Measurements from ENCODE around the gene FUT6. TPM values are rescaled to one million over a fixed set of nuclear protein-coding genes. Genes with fewer than 3 reads are reported as not detected.
A peak's percentile ranks its signal among the peaks of the same experiment; 100 is the strongest.

Gene FUT6
- total and polyA plus RNA-seq, 11 donors = not detected

- intact Hi-C loops (cut with DNase I) = loop anchor here in 8 of 10 donors (2.0 to 10.0 kb wide), 8 partner anchors 20 to 218 kb away; partner anchors contain the start of gene RANBP3 (in 1 of the 8)
Measured at GRCh38 chr19:5806905-5807304, 32.6 kb downstream of the FUT6 start.

DNA sequence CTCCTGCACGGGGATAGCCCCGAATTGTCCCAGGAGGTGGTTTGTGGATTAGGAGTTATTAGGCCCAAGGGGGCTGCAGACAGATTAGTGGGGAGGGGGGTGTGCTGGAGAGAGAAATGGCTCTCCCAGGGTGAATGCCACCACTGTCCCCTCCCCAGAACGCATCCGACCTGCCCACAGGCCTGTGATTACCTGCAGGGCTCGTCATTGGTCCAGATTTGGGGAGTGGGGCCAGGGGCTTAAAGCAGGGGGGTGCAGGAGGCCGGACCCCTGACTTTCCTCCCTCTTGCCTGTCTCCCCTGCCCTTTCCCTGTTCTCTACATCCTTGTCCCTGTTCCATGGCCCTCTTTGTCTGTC is 33.4 kb downstream of the FUT6 start:
- WGBS, 4 donors = 17 to 26% (median 22%) methylated on average over 6 of the region's 6 CpGs
- Histone ChIP-seq H3K4me1 (peaks cover 0 to 30% (median 8%) of the 10 kb centered on the region in 12 donors), H3K4me3 (peak overlapping the region in 4 of 12 donors; percentile 40 to 56 (median 52)), H3K9me3 (no peaks in the 10 kb centered on the region), H3K36me3 (no peaks in the 10 kb centered on the region), H3K27ac (peak overlapping the region in 4 of 12 donors; percentile 77 to 86 (median 81)), H3K27me3 (peaks cover 7 to 41% (median 25%) of the 10 kb centered on the region in 9 donors)
- DNase-seq (no peak), ATAC-seq (no peak)
- no peak for TF ChIP-seq POLR2A (IDR thresholded peaks at IDR 0.05)
- no peak for TF ChIP-seq CTCF (IDR thresholded peaks at IDR 0.05)
- intact Hi-C loops (cut with DNase I) = loop anchor here in 8 of 10 donors (2.0 to 10.0 kb wide), 8 partner anchors 21 to 219 kb away; partner anchors contain the start of gene RANBP3 (in 1 of the 8)

More at GRCh38 chr19:5806905-5807304, 32.6 kb downstream of the FUT6 start:
- ATAC-seq = no peak
- Histone ChIP-seq H3K4me3 (no peak overlapping the region), H3K27me3 (peaks cover 5 to 36% (median 18%) of the 10 kb centered on the region in 9 donors), H3K4me1 (peaks cover 0 to 27% (median 8%) of the 10 kb centered on the region in 12 donors), H3K9me3 (no peaks in the 10 kb centered on the region), H3K36me3 (no peaks in the 10 kb centered on the region), H3K27ac (no peak overlapping the region)
- WGBS, 4 donors = 86 to 95% (median 91%) methylated on average over 5 of the region's 5 CpGs
- TF ChIP-seq CTCF (IDR thresholded peaks at IDR 0.05) = no peak
- TF ChIP-seq POLR2A (IDR thresholded peaks at IDR 0.05) = no peak
- DNase-seq = no peak

- Histone ChIP-seq H3K4me1 (peaks cover 0 to 30% (median 8%) of the 10 kb centered on the region in 12 donors), H3K9me3 (no peaks in the 10 kb centered on the region), H3K4me3 (peak overlapping the region in 11 of 12 donors; percentile 21 to 56 (median 40)), H3K27me3 (peaks cover 7 to 44% (median 26%) of the 10 kb centered on the region in 9 donors), H3K27ac (peak overlapping the region in 10 of 12 donors; percentile 43 to 86 (median 76)), H3K36me3 (no peaks in the 10 kb centered on the region)
- WGBS, 4 donors = 1 to 3% (median 1%) methylated on average over 25 to 46 of the region's 46 CpGs
- TF ChIP-seq POLR2A (IDR thresholded peaks at IDR 0.05) (no peak), CTCF (IDR thresholded peaks at IDR 0.05) (peak; percentile 45 to 75 (median 60))
- ATAC-seq (peak; percentile 61 to 70 (median 66)), DNase-seq (peak; percentile 54 to 83 (median 73))
- intact Hi-C loops (cut with DNase I) = loop anchor here in 9 of 10 donors (2.0 to 10.0 kb wide), 9 partner anchors 21 to 219 kb away; partner anchors contain the start of gene RANBP3 (in 1 of the 9)
Measured at GRCh38 chr19:5805462-5806132, 33.9 kb downstream of the FUT6 start.
